ENCODE data around the gene HSBP1. TPM values are rescaled to one million over a fixed set of nuclear protein-coding genes. Genes with fewer than 3 reads are reported as not detected.

HSBP1 gene
- total and polyA plus RNA-seq, 2 of the 13 experiments (the other 11 are each of a cell fraction or from before 2014, with no cell fraction given), result 249 to 292 TPM

DNA sequence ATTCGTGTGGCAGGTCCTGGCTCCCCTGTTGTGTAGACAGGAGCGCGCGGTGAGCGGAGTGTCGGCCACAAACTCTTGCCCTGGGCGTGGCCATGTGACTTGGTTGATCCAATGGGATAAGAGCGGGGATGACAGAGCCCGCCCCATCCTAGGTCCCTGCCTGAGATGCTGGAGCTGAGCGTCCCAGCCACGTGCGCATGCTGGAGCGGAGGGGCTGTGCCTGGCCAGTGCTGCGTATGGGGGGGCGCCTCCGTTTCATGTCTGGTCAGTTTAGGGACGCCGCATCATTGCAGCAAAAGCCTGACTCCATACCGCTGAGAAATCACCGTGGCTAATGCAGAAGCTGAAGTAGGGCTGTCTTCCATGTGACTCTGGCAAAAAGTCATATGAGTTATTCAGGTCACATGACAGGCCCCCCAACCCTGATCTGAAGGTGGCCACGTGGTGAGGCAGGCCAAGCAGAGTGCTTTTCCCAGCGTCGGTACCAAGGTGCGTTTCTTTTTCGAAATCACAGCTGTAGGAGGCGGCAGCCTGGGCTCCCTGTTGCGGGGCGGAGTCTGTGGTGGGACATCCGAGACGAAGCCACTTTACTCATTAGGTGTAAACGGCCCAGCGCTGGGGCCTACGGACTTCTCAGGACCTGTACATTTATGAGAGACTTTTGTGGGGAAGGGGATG is 22.5 kb downstream of the HSBP1 start:
- H3K9me3 ChIP-seq (ENCODE audit: low read length), result no peaks in the 10 kb centered on the region
- no peak overlapping the region for H3K9ac ChIP-seq (ENCODE audit: insufficient read depth, low read depth, low read length)
- 26% methylated on average over 19 of the region's 33 CpGs for WGBS (ENCODE audit: low lambda C conversion rate)
- no peaks in the 10 kb centered on the region for H3K79me2 ChIP-seq (ENCODE audit: insufficient read depth, low read length)
- DNase-seq (ENCODE audit: low spot score) (no peak), ATAC-seq (no peak), FAIRE-seq (no peak)
- intact Hi-C loops (cut with micrococcal nuclease; ENCODE audit: unreplicated experiment), result no loop called here
- CTCF ChIA-PET (ENCODE audit: low intra/inter-chr PET ratio, low total read pairs), result no interaction called here
- BruUV-seq (replicated peaks), result no TSS peak
- TF ChIP-seq ZNF816 (CRISPR knock-in tag; IDR thresholded peaks at IDR 0.05; ENCODE audit: borderline replicate concordance) (no peak), HNF4G (IDR thresholded peaks at IDR 0.05; ENCODE audit: borderline replicate concordance, low read depth, low read length) (no peak), HNF4G (CRISPR knock-in tag; IDR thresholded peaks at IDR 0.05; ENCODE audit: borderline replicate concordance, low read depth) (no peak), HDAC1 (CRISPR knock-in tag; IDR thresholded peaks at IDR 0.05) (no peak), NFYC (CRISPR knock-in tag; IDR thresholded peaks at IDR 0.05) (peak; percentile 20; the same call in 1 of the 2 replicates), NFYB (CRISPR knock-in tag; IDR thresholded peaks at IDR 0.05) (peak; percentile 54; the same call in 1 of the 2 replicates), ZNF629 (CRISPR knock-in tag; conservative IDR thresholded peaks at IDR 0.05) (no peak), ZBTB20 (CRISPR knock-in tag; IDR thresholded peaks at IDR 0.05; ENCODE audit: borderline replicate concordance, low read depth) (no peak), XBP1 (CRISPR knock-in tag; IDR thresholded peaks at IDR 0.05) (no peak), REXO4 (CRISPR knock-in tag; IDR thresholded peaks at IDR 0.05; ENCODE audit: borderline replicate concordance) (no peak), FOSL1 (CRISPR knock-in tag; IDR thresholded peaks at IDR 0.05; ENCODE audit: borderline replicate concordance) (no peak)
- TF ChIP-seq, protein P1, sequence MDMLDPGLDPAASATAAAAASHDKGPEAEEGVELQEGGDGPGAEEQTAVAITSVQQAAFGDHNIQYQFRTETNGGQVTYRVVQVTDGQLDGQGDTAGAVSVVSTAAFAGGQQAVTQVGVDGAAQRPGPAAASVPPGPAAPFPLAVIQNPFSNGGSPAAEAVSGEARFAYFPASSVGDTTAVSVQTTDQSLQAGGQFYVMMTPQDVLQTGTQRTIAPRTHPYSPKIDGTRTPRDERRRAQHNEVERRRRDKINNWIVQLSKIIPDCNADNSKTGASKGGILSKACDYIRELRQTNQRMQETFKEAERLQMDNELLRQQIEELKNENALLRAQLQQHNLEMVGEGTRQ (IDR thresholded peaks at IDR 0.05; ENCODE audit: low read depth, low read length), result no peak
- TF ChIP-seq, protein P1 (CRISPR knock-in tag; IDR thresholded peaks at IDR 0.05; ENCODE audit: borderline replicate concordance), result peak; percentile 57; the same call in 1 of the 2 replicates
- TF ChIP-seq, protein P2, sequence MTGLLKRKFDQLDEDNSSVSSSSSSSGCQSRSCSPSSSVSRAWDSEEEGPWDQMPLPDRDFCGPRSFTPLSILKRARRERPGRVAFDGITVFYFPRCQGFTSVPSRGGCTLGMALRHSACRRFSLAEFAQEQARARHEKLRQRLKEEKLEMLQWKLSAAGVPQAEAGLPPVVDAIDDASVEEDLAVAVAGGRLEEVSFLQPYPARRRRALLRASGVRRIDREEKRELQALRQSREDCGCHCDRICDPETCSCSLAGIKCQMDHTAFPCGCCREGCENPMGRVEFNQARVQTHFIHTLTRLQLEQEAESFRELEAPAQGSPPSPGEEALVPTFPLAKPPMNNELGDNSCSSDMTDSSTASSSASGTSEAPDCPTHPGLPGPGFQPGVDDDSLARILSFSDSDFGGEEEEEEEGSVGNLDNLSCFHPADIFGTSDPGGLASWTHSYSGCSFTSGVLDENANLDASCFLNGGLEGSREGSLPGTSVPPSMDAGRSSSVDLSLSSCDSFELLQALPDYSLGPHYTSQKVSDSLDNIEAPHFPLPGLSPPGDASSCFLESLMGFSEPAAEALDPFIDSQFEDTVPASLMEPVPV (CRISPR knock-in tag; IDR thresholded peaks at IDR 0.05), result no peak
- TF ChIP-seq, protein P3, sequence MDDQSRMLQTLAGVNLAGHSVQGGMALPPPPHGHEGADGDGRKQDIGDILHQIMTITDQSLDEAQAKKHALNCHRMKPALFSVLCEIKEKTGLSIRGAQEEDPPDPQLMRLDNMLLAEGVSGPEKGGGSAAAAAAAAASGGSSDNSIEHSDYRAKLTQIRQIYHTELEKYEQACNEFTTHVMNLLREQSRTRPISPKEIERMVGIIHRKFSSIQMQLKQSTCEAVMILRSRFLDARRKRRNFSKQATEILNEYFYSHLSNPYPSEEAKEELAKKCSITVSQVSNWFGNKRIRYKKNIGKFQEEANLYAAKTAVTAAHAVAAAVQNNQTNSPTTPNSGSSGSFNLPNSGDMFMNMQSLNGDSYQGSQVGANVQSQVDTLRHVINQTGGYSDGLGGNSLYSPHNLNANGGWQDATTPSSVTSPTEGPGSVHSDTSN (CRISPR knock-in tag; IDR thresholded peaks at IDR 0.05; ENCODE audit: borderline replicate concordance), result no peak
- TF ChIP-seq, protein P4, sequence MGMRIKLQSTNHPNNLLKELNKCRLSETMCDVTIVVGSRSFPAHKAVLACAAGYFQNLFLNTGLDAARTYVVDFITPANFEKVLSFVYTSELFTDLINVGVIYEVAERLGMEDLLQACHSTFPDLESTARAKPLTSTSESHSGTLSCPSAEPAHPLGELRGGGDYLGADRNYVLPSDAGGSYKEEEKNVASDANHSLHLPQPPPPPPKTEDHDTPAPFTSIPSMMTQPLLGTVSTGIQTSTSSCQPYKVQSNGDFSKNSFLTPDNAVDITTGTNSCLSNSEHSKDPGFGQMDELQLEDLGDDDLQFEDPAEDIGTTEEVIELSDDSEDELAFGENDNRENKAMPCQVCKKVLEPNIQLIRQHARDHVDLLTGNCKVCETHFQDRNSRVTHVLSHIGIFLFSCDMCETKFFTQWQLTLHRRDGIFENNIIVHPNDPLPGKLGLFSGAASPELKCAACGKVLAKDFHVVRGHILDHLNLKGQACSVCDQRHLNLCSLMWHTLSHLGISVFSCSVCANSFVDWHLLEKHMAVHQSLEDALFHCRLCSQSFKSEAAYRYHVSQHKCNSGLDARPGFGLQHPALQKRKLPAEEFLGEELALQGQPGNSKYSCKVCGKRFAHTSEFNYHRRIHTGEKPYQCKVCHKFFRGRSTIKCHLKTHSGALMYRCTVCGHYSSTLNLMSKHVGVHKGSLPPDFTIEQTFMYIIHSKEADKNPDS (CRISPR knock-in tag; IDR thresholded peaks at IDR 0.05), result no peak
- H4K20me1 ChIP-seq (ENCODE audit: insufficient read depth, low read length), result no peaks in the 10 kb centered on the region
- no peak overlapping the region for H3K4me3 ChIP-seq (replicated peaks in 1 of 3; ENCODE audit: insufficient read depth in 1 of 3, low read depth in 2 of 3, low read length in 3 of 3)
- H3K27ac ChIP-seq (ENCODE audit: extremely low read length, insufficient read depth, low read length), result no peak overlapping the region
- H3K4me2 ChIP-seq (ENCODE audit: low read depth, low read length), result no peak overlapping the region
- POLR2A ChIA-PET, result no interaction called here
- no peaks in the 10 kb centered on the region for H3K36me3 ChIP-seq (replicated peaks in 1 of 2; ENCODE audit: control insufficient read depth in 1 of 2, insufficient read depth in 2 of 2, low read length in 2 of 2)
- in situ Hi-C loops (cut with HindIII; ENCODE audit: extremely low pct_ligation_motif_present, low pct_unique_long_range_greater_than_20kb), result no loop called here
- H3K27me3 ChIP-seq (ENCODE audit: control insufficient read depth in 1 of 2, insufficient read depth in 2 of 2, low read length in 2 of 2), result peaks cover 5 to 50% of the 10 kb centered on the region in 2 experiments; a peak in 4 of 5 replicates
- no peak overlapping the region for H2AFZ ChIP-seq (ENCODE audit: low read length)
- H3K4me1 ChIP-seq (ENCODE audit: insufficient read depth, low read length), result 0 out of 2 replicates have a peak, but pooled peaks cover 5% of the 10 kb centered on the region
